ENCODE measurements around the gene SESN3.

Gene SESN3

DNA sequence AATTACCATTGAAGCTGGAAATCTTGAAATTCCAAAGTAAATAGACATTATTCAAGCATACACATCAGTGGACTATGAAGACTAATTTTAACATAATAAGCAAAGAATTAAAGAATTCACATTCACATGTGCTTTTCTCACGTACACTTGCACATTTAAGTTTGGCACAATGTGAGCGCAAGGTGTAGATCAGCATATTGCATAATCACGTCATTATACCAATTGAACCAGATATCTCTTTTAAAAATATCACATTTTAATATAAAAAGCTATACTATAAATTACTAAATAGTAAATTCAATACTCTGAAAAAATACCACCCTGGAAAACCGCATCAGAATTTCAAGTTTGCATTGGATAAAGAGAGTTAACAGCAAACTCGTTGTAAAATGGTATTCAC is 60.7 kb downstream of the SESN3 start:
- no peak overlapping the region for H3K27ac ChIP-seq (replicated peaks)
- no peaks in the 10 kb centered on the region for H3K27me3 ChIP-seq (ENCODE audit: insufficient read depth, poor library complexity, severe bottlenecking)
- TF ChIP-seq GABPA (IDR thresholded peaks at IDR 0.05; ENCODE audit: low read depth) (no peak), POLR2AphosphoS5 (IDR thresholded peaks at IDR 0.05; ENCODE audit: low read depth) (no peak), SPI1 (IDR thresholded peaks at IDR 0.05; ENCODE audit: borderline replicate concordance, low read depth) (no peak)
- TF ChIP-seq, protein P1, sequence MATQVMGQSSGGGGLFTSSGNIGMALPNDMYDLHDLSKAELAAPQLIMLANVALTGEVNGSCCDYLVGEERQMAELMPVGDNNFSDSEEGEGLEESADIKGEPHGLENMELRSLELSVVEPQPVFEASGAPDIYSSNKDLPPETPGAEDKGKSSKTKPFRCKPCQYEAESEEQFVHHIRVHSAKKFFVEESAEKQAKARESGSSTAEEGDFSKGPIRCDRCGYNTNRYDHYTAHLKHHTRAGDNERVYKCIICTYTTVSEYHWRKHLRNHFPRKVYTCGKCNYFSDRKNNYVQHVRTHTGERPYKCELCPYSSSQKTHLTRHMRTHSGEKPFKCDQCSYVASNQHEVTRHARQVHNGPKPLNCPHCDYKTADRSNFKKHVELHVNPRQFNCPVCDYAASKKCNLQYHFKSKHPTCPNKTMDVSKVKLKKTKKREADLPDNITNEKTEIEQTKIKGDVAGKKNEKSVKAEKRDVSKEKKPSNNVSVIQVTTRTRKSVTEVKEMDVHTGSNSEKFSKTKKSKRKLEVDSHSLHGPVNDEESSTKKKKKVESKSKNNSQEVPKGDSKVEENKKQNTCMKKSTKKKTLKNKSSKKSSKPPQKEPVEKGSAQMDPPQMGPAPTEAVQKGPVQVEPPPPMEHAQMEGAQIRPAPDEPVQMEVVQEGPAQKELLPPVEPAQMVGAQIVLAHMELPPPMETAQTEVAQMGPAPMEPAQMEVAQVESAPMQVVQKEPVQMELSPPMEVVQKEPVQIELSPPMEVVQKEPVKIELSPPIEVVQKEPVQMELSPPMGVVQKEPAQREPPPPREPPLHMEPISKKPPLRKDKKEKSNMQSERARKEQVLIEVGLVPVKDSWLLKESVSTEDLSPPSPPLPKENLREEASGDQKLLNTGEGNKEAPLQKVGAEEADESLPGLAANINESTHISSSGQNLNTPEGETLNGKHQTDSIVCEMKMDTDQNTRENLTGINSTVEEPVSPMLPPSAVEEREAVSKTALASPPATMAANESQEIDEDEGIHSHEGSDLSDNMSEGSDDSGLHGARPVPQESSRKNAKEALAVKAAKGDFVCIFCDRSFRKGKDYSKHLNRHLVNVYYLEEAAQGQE (IDR thresholded peaks at IDR 0.05; ENCODE audit: insufficient replicate concordance, low read depth): no peak
- TF ChIP-seq, protein P2, sequence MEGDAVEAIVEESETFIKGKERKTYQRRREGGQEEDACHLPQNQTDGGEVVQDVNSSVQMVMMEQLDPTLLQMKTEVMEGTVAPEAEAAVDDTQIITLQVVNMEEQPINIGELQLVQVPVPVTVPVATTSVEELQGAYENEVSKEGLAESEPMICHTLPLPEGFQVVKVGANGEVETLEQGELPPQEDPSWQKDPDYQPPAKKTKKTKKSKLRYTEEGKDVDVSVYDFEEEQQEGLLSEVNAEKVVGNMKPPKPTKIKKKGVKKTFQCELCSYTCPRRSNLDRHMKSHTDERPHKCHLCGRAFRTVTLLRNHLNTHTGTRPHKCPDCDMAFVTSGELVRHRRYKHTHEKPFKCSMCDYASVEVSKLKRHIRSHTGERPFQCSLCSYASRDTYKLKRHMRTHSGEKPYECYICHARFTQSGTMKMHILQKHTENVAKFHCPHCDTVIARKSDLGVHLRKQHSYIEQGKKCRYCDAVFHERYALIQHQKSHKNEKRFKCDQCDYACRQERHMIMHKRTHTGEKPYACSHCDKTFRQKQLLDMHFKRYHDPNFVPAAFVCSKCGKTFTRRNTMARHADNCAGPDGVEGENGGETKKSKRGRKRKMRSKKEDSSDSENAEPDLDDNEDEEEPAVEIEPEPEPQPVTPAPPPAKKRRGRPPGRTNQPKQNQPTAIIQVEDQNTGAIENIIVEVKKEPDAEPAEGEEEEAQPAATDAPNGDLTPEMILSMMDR (IDR thresholded peaks at IDR 0.05; ENCODE audit: insufficient read depth, low read length): no peak
- DNase-seq (ENCODE audit: low read depth in 1 of 2, low spot score in 1 of 2): no peak
- H3K4me3 ChIP-seq (replicated peaks; ENCODE audit: insufficient read depth, low read length): no peak overlapping the region

DNA sequence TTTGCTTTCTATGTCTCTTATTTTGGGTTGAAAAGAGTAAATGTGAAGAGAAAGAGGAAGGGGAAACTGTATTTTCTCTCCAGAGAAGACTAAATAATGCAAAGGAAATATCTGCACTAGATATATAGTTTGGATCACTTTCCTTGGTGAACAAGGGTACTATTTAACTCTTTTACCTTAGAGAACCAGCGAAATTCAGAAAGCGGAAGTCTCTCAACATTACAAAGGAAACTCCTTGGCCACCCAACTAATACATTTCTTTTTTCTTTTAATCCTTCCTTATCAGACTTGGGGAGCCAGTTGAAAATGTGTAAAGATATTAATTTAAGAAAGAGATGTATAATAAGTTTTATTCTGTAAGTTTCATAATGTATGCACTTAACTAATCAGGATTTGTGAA is 64.2 kb downstream of the SESN3 start:
- Histone ChIP-seq H3K4me3 (replicated peaks; ENCODE audit: insufficient read depth, low read length) (no peak overlapping the region), H3K27ac (replicated peaks) (no peak overlapping the region), H3K27me3 (ENCODE audit: insufficient read depth, poor library complexity, severe bottlenecking) (no peaks in the 10 kb centered on the region)
- no peak for TF ChIP-seq GABPA (IDR thresholded peaks at IDR 0.05; ENCODE audit: low read depth)
- TF ChIP-seq, protein P2 (IDR thresholded peaks at IDR 0.05; ENCODE audit: insufficient read depth, low read length): no peak
- no peak for TF ChIP-seq SPI1 (IDR thresholded peaks at IDR 0.05; ENCODE audit: borderline replicate concordance, low read depth)
- TF ChIP-seq POLR2AphosphoS5 (IDR thresholded peaks at IDR 0.05; ENCODE audit: low read depth): no peak
- TF ChIP-seq, protein P1 (IDR thresholded peaks at IDR 0.05; ENCODE audit: insufficient replicate concordance, low read depth): no peak
- DNase-seq (ENCODE audit: low read depth in 1 of 2, low spot score in 1 of 2): no peak

DNA sequence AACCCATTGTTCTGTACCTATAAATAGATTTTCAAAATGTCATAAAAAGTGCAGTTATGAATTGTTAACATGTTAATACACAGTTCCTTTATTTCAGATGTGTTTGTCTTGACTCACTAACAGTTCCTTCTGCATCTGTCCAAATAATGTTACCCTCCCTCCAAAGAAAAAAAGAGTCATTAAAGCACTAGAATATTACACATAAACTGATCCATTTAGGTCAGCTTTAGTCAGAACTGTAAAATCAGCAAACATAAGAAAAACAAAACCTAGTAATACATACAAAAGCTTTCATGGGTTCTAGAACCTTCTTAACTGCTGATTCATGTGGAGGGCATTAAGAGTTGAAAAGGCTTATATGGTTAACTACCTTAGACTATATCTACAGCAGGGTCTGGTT is 65.4 kb downstream of the SESN3 start:
- no peak for DNase-seq (ENCODE audit: low read depth in 1 of 2, low spot score in 1 of 2)
- H3K4me3 ChIP-seq (replicated peaks; ENCODE audit: insufficient read depth, low read length): no peak overlapping the region
- TF ChIP-seq, protein P2 (IDR thresholded peaks at IDR 0.05; ENCODE audit: insufficient read depth, low read length): no peak
- no peak for TF ChIP-seq GABPA (IDR thresholded peaks at IDR 0.05; ENCODE audit: low read depth)
- TF ChIP-seq, protein P1 (IDR thresholded peaks at IDR 0.05; ENCODE audit: insufficient replicate concordance, low read depth): no peak
- no peak for TF ChIP-seq SPI1 (IDR thresholded peaks at IDR 0.05; ENCODE audit: borderline replicate concordance, low read depth)
- TF ChIP-seq POLR2AphosphoS5 (IDR thresholded peaks at IDR 0.05; ENCODE audit: low read depth): no peak

More for the DNA sequence above, 65.4 kb downstream of the SESN3 start:
- Histone ChIP-seq H3K27ac (replicated peaks) (no peak overlapping the region), H3K27me3 (ENCODE audit: insufficient read depth, poor library complexity, severe bottlenecking) (no peaks in the 10 kb centered on the region)

Data from HL-60 (cell line).